PFSK-1 (cell line): ENCODE measurements around the gene CEP170B.

Experiments used
- FOXP2 ChIP-seq: optimal IDR thresholded peaks from 2 replicates; pipeline ENCODE3; 2011; ENCODE audit warnings: borderline replicate concordance, control low read depth, inconsistent platforms; ENCODE audit not compliant: insufficient read depth; ENCODE audit errors: extremely low read length, extremely low read depth
- POLR2AphosphoS5 ChIP-seq: IDR thresholded peaks from 2 replicates; pipeline ENCODE4 v1.6.1; 2012; ENCODE audit warnings: low read depth, mild to moderate bottlenecking, control low read depth, low read length, moderate library complexity
- SIN3A ChIP-seq: IDR thresholded peaks from 2 replicates; pipeline ENCODE4 v1.6.1; 2012; ENCODE audit warnings: mild to moderate bottlenecking, low read length, moderate library complexity, borderline replicate concordance; ENCODE audit not compliant: insufficient read depth
- TAF1 ChIP-seq: IDR thresholded peaks from 2 replicates; pipeline ENCODE4 v1.6.1; 2012; ENCODE audit warnings: low read length, control low read depth, borderline replicate concordance; ENCODE audit not compliant: insufficient read depth
- TF ChIP-seq, protein P1 (sequence below), 2 experiments: IDR thresholded peaks; 2 replicates each; pipeline versions ENCODE4 v1.6.1 to v1.8.0; 2011 to 2012; ENCODE audit warnings: low read depth in 2 of 2, low read length in 2 of 2, control low read depth in 1 of 2, inconsistent platforms in 1 of 2, mild to moderate bottlenecking in 1 of 2, moderate library complexity in 1 of 2; ENCODE audit not compliant: insufficient read depth in 1 of 2

- TF ChIP-seq TAF1 (no peak), POLR2AphosphoS5 (no peak), SIN3A (no peak), FOXP2 (no peak)
- TF ChIP-seq, protein P1, sequence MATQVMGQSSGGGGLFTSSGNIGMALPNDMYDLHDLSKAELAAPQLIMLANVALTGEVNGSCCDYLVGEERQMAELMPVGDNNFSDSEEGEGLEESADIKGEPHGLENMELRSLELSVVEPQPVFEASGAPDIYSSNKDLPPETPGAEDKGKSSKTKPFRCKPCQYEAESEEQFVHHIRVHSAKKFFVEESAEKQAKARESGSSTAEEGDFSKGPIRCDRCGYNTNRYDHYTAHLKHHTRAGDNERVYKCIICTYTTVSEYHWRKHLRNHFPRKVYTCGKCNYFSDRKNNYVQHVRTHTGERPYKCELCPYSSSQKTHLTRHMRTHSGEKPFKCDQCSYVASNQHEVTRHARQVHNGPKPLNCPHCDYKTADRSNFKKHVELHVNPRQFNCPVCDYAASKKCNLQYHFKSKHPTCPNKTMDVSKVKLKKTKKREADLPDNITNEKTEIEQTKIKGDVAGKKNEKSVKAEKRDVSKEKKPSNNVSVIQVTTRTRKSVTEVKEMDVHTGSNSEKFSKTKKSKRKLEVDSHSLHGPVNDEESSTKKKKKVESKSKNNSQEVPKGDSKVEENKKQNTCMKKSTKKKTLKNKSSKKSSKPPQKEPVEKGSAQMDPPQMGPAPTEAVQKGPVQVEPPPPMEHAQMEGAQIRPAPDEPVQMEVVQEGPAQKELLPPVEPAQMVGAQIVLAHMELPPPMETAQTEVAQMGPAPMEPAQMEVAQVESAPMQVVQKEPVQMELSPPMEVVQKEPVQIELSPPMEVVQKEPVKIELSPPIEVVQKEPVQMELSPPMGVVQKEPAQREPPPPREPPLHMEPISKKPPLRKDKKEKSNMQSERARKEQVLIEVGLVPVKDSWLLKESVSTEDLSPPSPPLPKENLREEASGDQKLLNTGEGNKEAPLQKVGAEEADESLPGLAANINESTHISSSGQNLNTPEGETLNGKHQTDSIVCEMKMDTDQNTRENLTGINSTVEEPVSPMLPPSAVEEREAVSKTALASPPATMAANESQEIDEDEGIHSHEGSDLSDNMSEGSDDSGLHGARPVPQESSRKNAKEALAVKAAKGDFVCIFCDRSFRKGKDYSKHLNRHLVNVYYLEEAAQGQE (IDR thresholded peaks at IDR 0.05; ENCODE audit: insufficient read depth in 1 of 2, low read depth in 2 of 2, low read length in 2 of 2), result no peak
Observed at GRCh38 chr14:104877806-104878550, 12.9 kb downstream of the CEP170B start.
